ENCODE measurements around the gene KATNA1. TPM values are rescaled to one million over a fixed set of nuclear protein-coding genes. Genes with fewer than 3 reads are reported as not detected.

The KATNA1 gene
- polyA plus RNA-seq, 1 experiment = 15.6 TPM

GRCh38 chr6:149560736-149561135 is 87.8 kb downstream of the KATNA1 start:
- ChIA-PET POLR2A (no interaction called here), CTCF (interaction anchor here (1.0 to 6.3 kb wide), 3 partner anchors 9 to 15 kb away, joined by 3 to 29 read pairs (median 7); partner anchors contain the start of gene PPIL4)
- Histone ChIP-seq H3K4me3 (ENCODE audit: low read depth, low read length) (no peak overlapping the region), H3K36me3 (ENCODE audit: control insufficient read depth, insufficient read depth, low read length) (no peaks in the 10 kb centered on the region), H3K27me3 (ENCODE audit: control insufficient read depth, insufficient read depth, low read length) (no peaks in the 10 kb centered on the region)
- peak; percentile 49 for TF ChIP-seq CTCF (IDR thresholded peaks at IDR 0.05; ENCODE audit: insufficient read depth, low read depth, low read length)
- DNase-seq (ENCODE audit: low read depth) = no peak

- POLR2A ChIA-PET = no interaction called here
Measured at GRCh38 chr6:149559389-149559788, 89.1 kb downstream of the KATNA1 start.

GRCh38 chr6:149558029-149558428 is 90.5 kb downstream of the KATNA1 start:
- no peaks in the 10 kb centered on the region for H3K36me3 ChIP-seq (ENCODE audit: control insufficient read depth, insufficient read depth, low read length)
- CTCF ChIA-PET = no interaction called here
- no peak for TF ChIP-seq CTCF (IDR thresholded peaks at IDR 0.05; ENCODE audit: insufficient read depth, low read depth, low read length)
- H3K4me3 ChIP-seq (ENCODE audit: low read depth, low read length) = no peak overlapping the region
- POLR2A ChIA-PET = no interaction called here
- no peak for DNase-seq (ENCODE audit: low read depth)
- no peaks in the 10 kb centered on the region for H3K27me3 ChIP-seq (ENCODE audit: control insufficient read depth, insufficient read depth, low read length)

More at GRCh38 chr6:149559389-149559788, 89.1 kb downstream of the KATNA1 start:
- CTCF ChIA-PET = interaction anchor here (6.3 kb wide), 1 partner anchor 13 kb away, joined by 29 read pairs; the partner anchor contains the start of gene PPIL4
- H3K4me3 ChIP-seq (ENCODE audit: low read depth, low read length) = no peak overlapping the region
- no peaks in the 10 kb centered on the region for H3K27me3 ChIP-seq (ENCODE audit: control insufficient read depth, insufficient read depth, low read length)
- TF ChIP-seq CTCF (IDR thresholded peaks at IDR 0.05; ENCODE audit: insufficient read depth, low read depth, low read length) = no peak
- H3K36me3 ChIP-seq (ENCODE audit: control insufficient read depth, insufficient read depth, low read length) = no peaks in the 10 kb centered on the region
- no peak for DNase-seq (ENCODE audit: low read depth)

GRCh38 chr6:149551920-149552319 is 96.6 kb downstream of the KATNA1 start:
- Histone ChIP-seq H3K4me3 (ENCODE audit: low read depth, low read length) (no peak overlapping the region), H3K27me3 (ENCODE audit: control insufficient read depth, insufficient read depth, low read length) (no peaks in the 10 kb centered on the region), H3K36me3 (ENCODE audit: control insufficient read depth, insufficient read depth, low read length) (no peaks in the 10 kb centered on the region)
- ChIA-PET CTCF (interaction anchor here (1.6 to 2.3 kb wide), 2 partner anchors 9 to 11 kb away, joined by 3 to 7 read pairs; no protein-coding TSS in a partner anchor), POLR2A (no interaction called here)
- no peak for DNase-seq (ENCODE audit: low read depth)
- no peak for TF ChIP-seq CTCF (IDR thresholded peaks at IDR 0.05; ENCODE audit: insufficient read depth, low read depth, low read length)

- CTCF ChIA-PET = interaction anchor here (0.6 to 2.5 kb wide), 7 partner anchors 8 to 289 kb away, joined by 3 to 29 read pairs (median 3); no protein-coding TSS in a partner anchor
- POLR2A ChIA-PET = interaction anchor here (0.6 kb wide), 1 partner anchor 93 kb away, joined by 5 read pairs; no protein-coding TSS in a partner anchor
- no peaks in the 10 kb centered on the region for H3K27me3 ChIP-seq (ENCODE audit: control insufficient read depth, insufficient read depth, low read length)
- peak; percentile 85 for TF ChIP-seq CTCF (IDR thresholded peaks at IDR 0.05; ENCODE audit: insufficient read depth, low read depth, low read length)
- DNase-seq (ENCODE audit: low read depth) = peak; percentile 74
- peak within 1 kb of the TSS; percentile 63 for H3K4me3 ChIP-seq (ENCODE audit: low read depth, low read length)
- H3K36me3 ChIP-seq (ENCODE audit: control insufficient read depth, insufficient read depth, low read length) = no peaks in the 10 kb centered on the region
Measured at GRCh38 chr6:149545754-149546471, 102.6 kb downstream of the KATNA1 start, which contains the start of gene PPIL4. PPIL4 (minus strand) TSS chr6:149546043; CDS start chr6:149546005, 38 bp downstream.

All from BJ (cell line).